Endothelial cell of umbilical vein (primary cell): Measurements from ENCODE around the gene SPINK1. TPM values are rescaled to one million over a fixed set of nuclear protein-coding genes. Genes with fewer than 3 reads are reported as not detected.
A peak's percentile ranks its signal among the peaks of the same experiment; 100 is the strongest.

Experiments used
- BruUV-seq: library from RNA; stranded (reverse); fragments of 400-500 nt; replicated peaks from 2 replicates; lab custom pipeline; 2021; lab: Mats Ljungman, UMichigan
- CTCF ChIA-PET: fragments of 300-600, 350-600 bp; sonication (Branson Sonifier 250); formaldehyde crosslinking; loops from one replicate; lab custom pipeline; 2021; ENCODE audit warnings: antibody characterized with exemption, inconsistent platforms; lab: Charles Lee
- POLR2A ChIA-PET: fragments of 300-600, 350-600 bp; sonication (Branson Sonifier 250); formaldehyde crosslinking; loops from one replicate; lab custom pipeline; 2021; ENCODE audit warnings: antibody characterized with exemption, inconsistent platforms; lab: Charles Lee
- DNase-seq: peaks from one replicate; pipeline ENCODE4 v3.0.0-alpha.2; 2011; ENCODE audit warnings: low read depth, low spot score
- FAIRE-seq: peaks from 2 replicates; lab custom pipeline; 2011; peaks lifted over from hg19 to GRCh38; lab: Jason Lieb, UNC
- H2AFZ ChIP-seq: 2 replicates; pipeline ENCODE4 v1.6.0; 2012; ENCODE audit warnings: low read depth, low read length, control low read depth, inconsistent platforms
- H3K27ac ChIP-seq: 2 replicates; pipeline ENCODE4 v1.5.1; 2011; ENCODE audit warnings: low read depth, mild to moderate bottlenecking, control low read depth, low read length, moderate library complexity; ENCODE audit not compliant: insufficient read depth
- H3K27me3 ChIP-seq, 2 experiments: 2 replicates each; pipeline versions ENCODE4 v1.6.0 to v1.6.1; 2011; ENCODE audit warnings: low read length in 2 of 2, mixed read lengths in 1 of 2; ENCODE audit not compliant: control insufficient read depth in 2 of 2, insufficient read depth in 2 of 2
- H3K36me3 ChIP-seq, 2 experiments: 2 replicates in 1 of 2; 3 replicates in 1 of 2; pipeline ENCODE4 v1.5.1; 2011; ENCODE audit warnings: low read length in 2 of 2, mild to moderate bottlenecking in 1 of 2, moderate library complexity in 1 of 2; ENCODE audit not compliant: control insufficient read depth in 2 of 2, insufficient read depth in 2 of 2; ENCODE audit errors: extremely low read depth in 1 of 2
- H3K4me1 ChIP-seq: 3 replicates; pipeline ENCODE4 v1.5.1; 2011; ENCODE audit warnings: mild to moderate bottlenecking, low read length; ENCODE audit not compliant: control insufficient read depth, insufficient read depth; ENCODE audit errors: extremely low read depth
- H3K4me2 ChIP-seq: 2 replicates; pipeline ENCODE4 v1.6.1; 2011; ENCODE audit warnings: low read length, control low read depth, mixed read lengths; ENCODE audit not compliant: insufficient read depth
- H3K4me3 ChIP-seq, 3 experiments: fragments of 200-600 bp in 1 of 3; sonication (generic), shearing (Covaris generic) in 1 of 3; replicated peaks in 1 of 3; 2 replicates each; pipeline ENCODE4 v1.5.1; 2011 to 2016; ENCODE audit warnings: control low read depth in 3 of 3, low read length in 3 of 3, mild to moderate bottlenecking in 2 of 3, inconsistent platforms in 1 of 3, low read depth in 1 of 3, moderate library complexity in 1 of 3; ENCODE audit not compliant: insufficient read depth in 1 of 3
- H3K79me2 ChIP-seq: 2 replicates; pipeline ENCODE4 v1.6.0; 2012; ENCODE audit warnings: low read length, inconsistent platforms; ENCODE audit not compliant: control insufficient read depth, insufficient read depth
- H3K9ac ChIP-seq: replicated peaks from 2 replicates; pipeline ENCODE3; 2011; ENCODE audit warnings: low read length, control low read depth; ENCODE audit not compliant: insufficient read depth; ENCODE audit errors: extremely low read depth
- H3K9me1 ChIP-seq: replicated peaks from 3 replicates; pipeline ENCODE4 v1.6.0; 2011; ENCODE audit warnings: mild to moderate bottlenecking, low read length; ENCODE audit not compliant: control insufficient read depth, insufficient read depth; ENCODE audit errors: extremely low read depth
- H3K9me3 ChIP-seq: replicated peaks from 2 replicates; pipeline ENCODE4 v1.5.1; 2012; ENCODE audit warnings: low read length, inconsistent platforms; ENCODE audit not compliant: control insufficient read depth, insufficient read depth
- H4K20me1 ChIP-seq: replicated peaks from 2 replicates; pipeline ENCODE3; 2011; ENCODE audit warnings: mild to moderate bottlenecking, low read length; ENCODE audit not compliant: control insufficient read depth, insufficient read depth; ENCODE audit errors: extremely low read depth
- EZH2 ChIP-seq: IDR thresholded peaks from 2 replicates; pipeline ENCODE4 v1.6.1; 2012; ENCODE audit warnings: borderline replicate concordance, low read depth, mild to moderate bottlenecking, moderate library complexity, low read length, inconsistent platforms; ENCODE audit not compliant: severe bottlenecking
- FOS ChIP-seq: IDR thresholded peaks from 2 replicates; pipeline ENCODE4 v1.6.1; 2011; ENCODE audit warnings: mild to moderate bottlenecking, low read length, moderate library complexity, borderline replicate concordance; ENCODE audit not compliant: insufficient read depth
- GATA2 ChIP-seq: IDR thresholded peaks from 2 replicates; pipeline ENCODE4 v1.7.0; 2011; ENCODE audit warnings: low read depth, mild to moderate bottlenecking, moderate library complexity, mixed read lengths, low read length; ENCODE audit not compliant: insufficient read length, insufficient read depth
- JUN ChIP-seq: IDR thresholded peaks from 2 replicates; pipeline ENCODE4 v1.6.1; 2011; ENCODE audit warnings: borderline replicate concordance, low read depth; ENCODE audit not compliant: insufficient read length, insufficient read depth
- MYC ChIP-seq: IDR thresholded peaks from one replicate; pipeline ENCODE4 v1.6.1; 2011; ENCODE audit warnings: mild to moderate bottlenecking, low read depth, low read length
- POLR2A ChIP-seq: IDR thresholded peaks from 2 replicates; pipeline ENCODE4 v1.6.1; 2012; ENCODE audit warnings: low read depth, mild to moderate bottlenecking, control low read depth, low read length
- POLR2AphosphoS5 ChIP-seq: IDR thresholded peaks from 2 replicates; pipeline ENCODE4 v1.6.1; 2012; ENCODE audit warnings: low read depth, mild to moderate bottlenecking, control low read depth, low read length, moderate library complexity; ENCODE audit not compliant: insufficient read depth
- dilution Hi-C: fragments of 300-500 bp; cut with MboI; formaldehyde crosslinking; loops from one replicate; pipeline ENCODE4 v1.15.0; 2019; ENCODE audit warnings: low sequenced_read_pairs; ENCODE audit not compliant: extremely low pct_ligation_motif_present
- intact Hi-C: fragments of 100-400 bp; cut with micrococcal nuclease; formaldehyde crosslinking; loops from one replicate; pipeline ENCODE4 v1.10.0; 2022
- polyA plus RNA-seq, 4 experiments: library from polyadenylated mRNA; depleted of rRNA in 3 of 4; stranded (reverse) in 3 of 4; unstranded in 1 of 4; fragments of >200 nt; gene quantifications; 2 replicates each; pipeline versions ENCODE4 v1.2.1 to v1.2.3, GENCODE V29; 2011 to 2012; ENCODE audit warnings: missing spikeins in 1 of 4
- total RNA-seq: library from RNA; stranded (reverse); gene quantifications from 2 replicates; pipeline ENCODE4 v1.2.3, GENCODE V29; 2021
- TF ChIP-seq, protein P1 (sequence below): IDR thresholded peaks from 2 replicates; pipeline ENCODE4 v1.6.1; 2011; ENCODE audit not compliant: insufficient read depth, insufficient read length
- TF ChIP-seq, protein P2 (sequence below), 2 donors: IDR thresholded peaks; 1 replicate in 1 of 2; 2 replicates in 1 of 2; pipeline ENCODE4 v1.5.1; 2011; ENCODE audit warnings: low read length in 2 of 2, mild to moderate bottlenecking in 2 of 2, moderate library complexity in 2 of 2, control low read depth in 1 of 2, inconsistent platforms in 1 of 2, low read depth in 1 of 2; ENCODE audit not compliant: insufficient read depth in 1 of 2; ENCODE audit errors: extremely low read depth in 1 of 2

Gene SPINK1
- total and polyA plus RNA-seq, 2 donors (not counting 3 experiments of a cell fraction or from before 2014, with no cell fraction given): not detected

DNA sequence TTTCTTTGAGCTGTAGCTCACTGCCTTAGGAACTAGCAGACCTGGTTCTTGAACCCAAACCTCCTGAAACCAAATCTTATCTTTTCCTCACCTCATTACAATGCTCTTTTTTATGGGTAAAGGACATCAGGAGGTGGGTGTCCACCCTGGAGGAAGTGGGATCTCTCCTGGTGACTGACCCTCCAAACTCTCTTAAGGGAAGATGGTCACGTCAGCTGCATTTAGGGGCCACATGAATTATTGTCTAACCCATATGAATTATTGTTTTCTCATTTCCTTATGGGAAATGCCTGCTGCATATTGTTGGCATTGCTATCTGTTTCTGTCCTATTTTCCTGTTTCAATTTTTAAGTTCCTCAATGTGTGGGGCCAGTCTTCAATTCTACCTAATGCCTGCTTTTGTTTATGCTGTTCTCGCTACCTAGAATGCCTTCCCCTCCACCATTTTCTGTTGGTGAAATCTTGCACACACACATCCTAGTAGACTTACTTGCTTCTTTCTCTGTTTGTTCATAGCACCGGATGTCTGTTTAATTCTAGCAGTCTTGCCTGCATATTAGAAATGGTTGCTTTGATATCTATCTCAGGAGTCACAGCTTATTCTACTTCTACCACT is 22.0 kb upstream of the SPINK1 start:
- no peaks in the 10 kb centered on the region for H3K9me1 ChIP-seq
- H3K27ac ChIP-seq: no peak overlapping the region
- no peaks in the 10 kb centered on the region for H3K36me3 ChIP-seq
- dilution Hi-C loops (no loop called here), intact Hi-C loops (loop anchor here (10.0 kb wide), 1 partner anchor 521 kb away; no protein-coding TSS in a partner anchor)
- no peak overlapping the region for H3K9ac ChIP-seq
- FAIRE-seq (no peak), DNase-seq (peak; percentile 16)
- no peaks in the 10 kb centered on the region for H3K9me3 ChIP-seq
- TF ChIP-seq EZH2: no peak
- no peak for TF ChIP-seq GATA2
- TF ChIP-seq, protein P1, sequence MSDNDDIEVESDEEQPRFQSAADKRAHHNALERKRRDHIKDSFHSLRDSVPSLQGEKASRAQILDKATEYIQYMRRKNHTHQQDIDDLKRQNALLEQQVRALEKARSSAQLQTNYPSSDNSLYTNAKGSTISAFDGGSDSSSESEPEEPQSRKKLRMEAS: no peak
- no peak for TF ChIP-seq POLR2AphosphoS5
- no peak for TF ChIP-seq MYC
- TF ChIP-seq POLR2A: no peak
- TF ChIP-seq FOS: no peak
- TF ChIP-seq JUN: no peak
- TF ChIP-seq, protein P2, sequence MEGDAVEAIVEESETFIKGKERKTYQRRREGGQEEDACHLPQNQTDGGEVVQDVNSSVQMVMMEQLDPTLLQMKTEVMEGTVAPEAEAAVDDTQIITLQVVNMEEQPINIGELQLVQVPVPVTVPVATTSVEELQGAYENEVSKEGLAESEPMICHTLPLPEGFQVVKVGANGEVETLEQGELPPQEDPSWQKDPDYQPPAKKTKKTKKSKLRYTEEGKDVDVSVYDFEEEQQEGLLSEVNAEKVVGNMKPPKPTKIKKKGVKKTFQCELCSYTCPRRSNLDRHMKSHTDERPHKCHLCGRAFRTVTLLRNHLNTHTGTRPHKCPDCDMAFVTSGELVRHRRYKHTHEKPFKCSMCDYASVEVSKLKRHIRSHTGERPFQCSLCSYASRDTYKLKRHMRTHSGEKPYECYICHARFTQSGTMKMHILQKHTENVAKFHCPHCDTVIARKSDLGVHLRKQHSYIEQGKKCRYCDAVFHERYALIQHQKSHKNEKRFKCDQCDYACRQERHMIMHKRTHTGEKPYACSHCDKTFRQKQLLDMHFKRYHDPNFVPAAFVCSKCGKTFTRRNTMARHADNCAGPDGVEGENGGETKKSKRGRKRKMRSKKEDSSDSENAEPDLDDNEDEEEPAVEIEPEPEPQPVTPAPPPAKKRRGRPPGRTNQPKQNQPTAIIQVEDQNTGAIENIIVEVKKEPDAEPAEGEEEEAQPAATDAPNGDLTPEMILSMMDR (IDR thresholded peaks at IDR 0.05; ENCODE audit: extremely low read depth in 1 of 2, insufficient read depth in 1 of 2, low read depth in 1 of 2, low read length in 2 of 2): no peak
- H2AFZ ChIP-seq: no peak overlapping the region
- ChIA-PET POLR2A (no interaction called here), CTCF (interaction anchor here (1.6 to 12.6 kb wide), 5 partner anchors 30 to 877 kb away, joined by 3 to 170 read pairs (median 7); no protein-coding TSS in a partner anchor)
- no peak overlapping the region for H3K4me3 ChIP-seq
- H3K4me2 ChIP-seq: no peak overlapping the region
- BruUV-seq: no TSS peak
- H3K4me1 ChIP-seq: no peaks in the 10 kb centered on the region
- no peaks in the 10 kb centered on the region for H3K79me2 ChIP-seq
- no peaks in the 10 kb centered on the region for H4K20me1 ChIP-seq
- peaks cover 0 to 2% of the 10 kb centered on the region in 2 experiments for H3K27me3 ChIP-seq
